Thyroid gland (tissue), 4 donors: ENCODE data around the gene SP4. TPM values are rescaled to one million over a fixed set of nuclear protein-coding genes. Genes with fewer than 3 reads are reported as not detected.
A peak's percentile ranks its signal among the peaks of the same experiment; 100 is the strongest.

Source experiments
- DNase-seq, 2 donors: peaks; one replicate each; pipeline ENCODE4 v3.0.0-alpha.2; 2019
- H3K27ac ChIP-seq, 3 donors: fragments of 200-600 bp; sonication (generic); 1 replicate in 2 of 3; 2 replicates in 1 of 3; pipeline ENCODE4 v1.5.1; 2016 to 2019; ENCODE audit warnings: mild to moderate bottlenecking in 1 of 3, moderate library complexity in 1 of 3
- H3K27me3 ChIP-seq: fragments of 200-600 bp; sonication (generic); one replicate; pipeline ENCODE4 v1.5.1; 2019
- H3K36me3 ChIP-seq, 2 donors: fragments of 200-600 bp; sonication (generic); one replicate each; pipeline ENCODE4 v1.5.1; 2016 to 2019
- H3K4me1 ChIP-seq, 2 donors: fragments of 200-600 bp; sonication (generic); one replicate each; pipeline ENCODE4 v1.5.1; 2017 to 2019
- H3K4me3 ChIP-seq, 3 donors: fragments of 200-600 bp; sonication (generic); replicated peaks in 1 of 3; 1 replicate in 2 of 3; 2 replicates in 1 of 3; pipeline ENCODE4 v1.5.1; 2016; ENCODE audit warnings: mild to moderate bottlenecking in 1 of 3
- H3K9me3 ChIP-seq: fragments of 200-600 bp; sonication (generic); one replicate; pipeline ENCODE4 v1.5.1; 2017
- POLR2A ChIP-seq, 2 donors: fragments of 450-650 bp; IDR thresholded peaks; one replicate each; pipeline ENCODE4 v1.6.1; 2017; ENCODE audit warnings: antibody characterized with exemption in 2 of 2, mild to moderate bottlenecking in 2 of 2, moderate library complexity in 1 of 2
- WGBS, 2 donors: methylation state at CpG; one replicate each; pipeline ENCODE4 v1.1.5; 2017; 5-methylcytosine and 5-hydroxymethylcytosine counted together
- intact Hi-C: fragments of 100-400 bp; cut with DNase I; formaldehyde crosslinking; loops from one replicate; pipeline ENCODE4 v1.15.1; 2023
- total RNA-seq, 4 donors: library from RNA; depleted of rRNA; stranded (reverse); fragments of >200 nt; gene quantifications; one replicate each; pipeline ENCODE4 v1.2.3, GENCODE V29; 2016
- TF ChIP-seq, protein P1 (sequence below), 6 experiments: fragments of 200-600 bp in 3 of 6; fragments of 450-650 bp in 3 of 6; sonication (generic) in 3 of 6; IDR thresholded peaks; one replicate each; pipeline ENCODE4 v1.5.1; 2016 to 2019; ENCODE audit warnings: antibody characterized with exemption in 6 of 6, mild to moderate bottlenecking in 2 of 6, inconsistent platforms in 1 of 6, moderate library complexity in 1 of 6

Gene SP4
- total RNA-seq, 4 donors from 2014 or later, result 16.9 to 33.8 (median 23.9) TPM

DNA sequence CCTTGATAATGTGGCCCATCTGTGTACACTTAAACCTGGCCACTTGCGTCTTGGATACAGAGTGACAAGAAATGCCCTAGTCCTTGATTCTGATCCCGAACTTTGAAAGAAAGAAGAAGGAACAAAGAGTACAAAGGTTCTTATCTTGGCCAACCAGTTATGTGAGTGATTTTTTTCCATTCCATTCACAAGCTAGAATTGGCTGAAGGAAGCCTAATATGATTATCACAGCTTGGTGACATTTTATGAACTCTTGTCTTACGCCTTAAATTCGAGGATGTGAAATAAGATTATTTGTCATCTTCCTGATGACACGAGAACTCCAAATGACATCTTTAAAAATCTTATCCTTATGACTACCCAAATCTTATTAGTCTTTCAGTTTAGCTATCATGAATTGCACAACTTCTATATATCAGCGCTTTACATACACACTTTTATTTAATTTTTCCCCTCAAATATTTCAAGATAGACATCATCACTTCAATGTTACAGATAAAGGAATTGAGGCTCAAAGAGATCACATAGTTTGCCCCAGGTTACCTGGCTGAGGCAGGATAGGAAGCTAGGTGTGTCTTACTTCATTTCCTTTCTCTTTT lies 13.0 kb upstream of the SP4 start:
- no peak for DNase-seq
- Histone ChIP-seq H3K9me3 (no peaks in the 10 kb centered on the region), H3K4me1 (peaks cover 0 to 11% of the 10 kb centered on the region in 2 donors), H3K4me3 (no peak overlapping the region), H3K27me3 (no peaks in the 10 kb centered on the region), H3K36me3 (no peaks in the 10 kb centered on the region), H3K27ac (no peak overlapping the region)
- intact Hi-C loops, result no loop called here
- 95% methylated on average over 6 of the region's 6 CpGs for WGBS, 2 donors
- TF ChIP-seq, protein P1, sequence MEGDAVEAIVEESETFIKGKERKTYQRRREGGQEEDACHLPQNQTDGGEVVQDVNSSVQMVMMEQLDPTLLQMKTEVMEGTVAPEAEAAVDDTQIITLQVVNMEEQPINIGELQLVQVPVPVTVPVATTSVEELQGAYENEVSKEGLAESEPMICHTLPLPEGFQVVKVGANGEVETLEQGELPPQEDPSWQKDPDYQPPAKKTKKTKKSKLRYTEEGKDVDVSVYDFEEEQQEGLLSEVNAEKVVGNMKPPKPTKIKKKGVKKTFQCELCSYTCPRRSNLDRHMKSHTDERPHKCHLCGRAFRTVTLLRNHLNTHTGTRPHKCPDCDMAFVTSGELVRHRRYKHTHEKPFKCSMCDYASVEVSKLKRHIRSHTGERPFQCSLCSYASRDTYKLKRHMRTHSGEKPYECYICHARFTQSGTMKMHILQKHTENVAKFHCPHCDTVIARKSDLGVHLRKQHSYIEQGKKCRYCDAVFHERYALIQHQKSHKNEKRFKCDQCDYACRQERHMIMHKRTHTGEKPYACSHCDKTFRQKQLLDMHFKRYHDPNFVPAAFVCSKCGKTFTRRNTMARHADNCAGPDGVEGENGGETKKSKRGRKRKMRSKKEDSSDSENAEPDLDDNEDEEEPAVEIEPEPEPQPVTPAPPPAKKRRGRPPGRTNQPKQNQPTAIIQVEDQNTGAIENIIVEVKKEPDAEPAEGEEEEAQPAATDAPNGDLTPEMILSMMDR (IDR thresholded peaks at IDR 0.05), result no peak
- TF ChIP-seq POLR2A (IDR thresholded peaks at IDR 0.05), result no peak

DNA sequence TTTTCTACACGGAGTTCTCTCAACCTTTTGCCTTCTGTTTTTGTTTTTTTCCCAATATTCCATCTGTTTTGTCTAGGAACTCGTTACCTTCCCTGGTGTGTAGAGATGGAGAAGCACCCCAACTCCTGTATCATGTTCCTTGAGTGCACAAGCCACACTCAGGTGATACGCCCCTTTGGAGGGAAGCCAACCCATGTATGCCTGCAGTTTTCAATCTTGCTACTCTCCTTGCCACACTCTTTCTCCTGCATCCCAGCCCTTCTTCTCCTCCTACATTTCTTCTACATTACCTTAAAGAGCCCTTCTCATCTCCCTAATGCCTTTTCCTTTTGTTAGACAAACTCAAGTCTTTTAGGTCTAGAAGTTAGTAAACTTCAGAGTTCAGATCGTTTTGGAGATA lies 10.2 kb upstream of the SP4 start:
- WGBS, 2 donors, result 69 to 71% methylated on average over 4 of the region's 4 CpGs
- Histone ChIP-seq H3K27ac (no peak overlapping the region), H3K36me3 (no peaks in the 10 kb centered on the region), H3K4me1 (peaks cover 0 to 5% of the 10 kb centered on the region in 2 donors), H3K4me3 (no peak overlapping the region), H3K27me3 (no peaks in the 10 kb centered on the region), H3K9me3 (no peaks in the 10 kb centered on the region)
- no peak for DNase-seq
- intact Hi-C loops, result no loop called here
- TF ChIP-seq POLR2A (IDR thresholded peaks at IDR 0.05), result no peak
- TF ChIP-seq, protein P1 (IDR thresholded peaks at IDR 0.05), result no peak

DNA sequence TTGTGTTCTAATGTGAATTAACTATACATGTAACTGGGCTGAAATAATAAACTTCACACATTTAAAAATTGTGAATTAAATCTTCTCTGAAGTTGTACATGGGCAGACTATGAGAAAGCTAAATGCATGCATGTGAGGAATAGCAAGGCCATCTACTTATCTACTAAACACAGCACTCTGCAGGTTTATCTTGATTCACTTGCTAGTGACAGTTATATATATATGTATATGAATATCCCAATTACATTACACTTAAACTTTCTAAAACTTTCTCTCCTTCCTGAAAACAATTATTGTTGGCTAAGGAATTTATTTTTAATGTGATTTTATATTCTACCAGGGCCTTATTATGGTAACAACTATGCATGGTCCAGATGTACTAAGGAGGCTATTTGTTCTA lies 5.1 kb upstream of the SP4 start:
- Histone ChIP-seq H3K27ac (no peak overlapping the region), H3K27me3 (no peaks in the 10 kb centered on the region), H3K4me3 (no peak overlapping the region), H3K4me1 (peaks cover 0 to 6% of the 10 kb centered on the region in 2 donors), H3K36me3 (no peaks in the 10 kb centered on the region), H3K9me3 (no peaks in the 10 kb centered on the region)
- no peak for DNase-seq
- no peak for TF ChIP-seq POLR2A (IDR thresholded peaks at IDR 0.05)
- TF ChIP-seq, protein P1 (IDR thresholded peaks at IDR 0.05), result no peak
- intact Hi-C loops, result no loop called here

DNA sequence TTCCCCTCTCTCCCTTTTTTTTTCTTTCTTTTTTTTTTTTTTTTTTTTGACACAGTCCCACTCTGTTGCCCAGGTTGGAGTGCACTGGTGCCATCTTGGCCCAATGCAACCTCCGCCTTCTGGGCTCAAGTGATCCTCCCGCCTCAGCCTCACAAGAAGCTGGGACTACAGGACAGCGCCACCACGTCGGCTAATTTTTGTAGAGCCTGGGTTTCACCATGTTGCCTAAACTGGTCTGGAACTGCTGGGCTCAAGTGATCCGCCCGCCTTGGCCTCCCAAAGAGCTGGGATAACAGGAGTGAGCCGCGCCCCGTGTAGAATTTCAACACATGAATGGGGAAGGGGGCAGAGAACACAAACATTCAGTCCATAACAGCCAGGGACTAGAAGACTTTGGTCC lies 2.6 kb upstream of the SP4 start:
- Histone ChIP-seq H3K4me3 (no peak overlapping the region), H3K9me3 (no peaks in the 10 kb centered on the region), H3K27me3 (no peaks in the 10 kb centered on the region), H3K27ac (no peak overlapping the region), H3K4me1 (peaks cover 3 to 15% of the 10 kb centered on the region in 2 donors), H3K36me3 (no peaks in the 10 kb centered on the region)
- no peak for TF ChIP-seq POLR2A (IDR thresholded peaks at IDR 0.05)
- TF ChIP-seq, protein P1 (IDR thresholded peaks at IDR 0.05), result no peak
- intact Hi-C loops, result no loop called here
- no peak for DNase-seq
- 96 to 99% methylated on average over 10 of the region's 10 CpGs for WGBS, 2 donors

DNA sequence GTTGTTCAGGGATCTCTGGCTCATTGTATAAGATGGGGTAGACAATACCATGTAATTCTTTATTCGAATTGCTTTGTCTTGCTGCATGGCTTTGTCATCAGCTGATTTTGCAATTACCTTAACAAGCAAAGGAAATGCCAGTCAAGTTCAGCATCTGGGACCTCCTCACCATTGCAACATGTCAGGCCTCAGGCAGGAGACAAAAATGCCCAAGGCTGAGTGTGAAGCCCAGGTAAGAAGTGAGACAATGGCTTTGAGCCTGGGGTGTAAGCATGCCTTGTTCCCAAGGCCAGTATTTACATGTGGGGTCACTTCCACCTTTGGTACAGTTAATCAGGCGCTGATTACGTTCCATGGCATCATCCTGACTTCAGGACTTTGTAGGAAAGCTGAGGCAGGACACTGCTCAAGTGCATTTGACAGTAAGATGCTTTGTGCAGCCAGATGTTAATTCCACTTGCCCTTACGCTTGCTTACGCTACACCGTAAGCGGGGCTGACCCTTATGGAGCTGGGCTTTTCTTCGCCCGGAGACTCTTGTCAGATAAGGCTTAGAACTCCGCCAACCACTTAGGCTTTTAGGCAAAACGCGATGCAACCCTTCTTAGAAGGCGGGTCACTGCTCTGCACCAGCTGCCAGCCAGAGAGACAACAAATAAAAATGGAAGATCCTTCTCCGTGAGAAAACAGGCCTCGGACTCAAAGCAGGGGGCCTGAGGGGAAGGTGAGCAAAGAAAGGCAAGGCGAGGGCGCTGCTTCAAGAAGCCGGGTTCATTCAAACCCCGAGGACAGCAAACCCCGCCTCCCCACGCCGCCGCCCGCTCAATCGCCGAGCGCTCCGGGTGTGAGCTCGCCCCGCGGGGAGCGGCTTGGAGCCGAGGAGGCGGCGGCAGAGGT lies 1.3 kb upstream of the SP4 start:
- H3K36me3 ChIP-seq, result no peaks in the 10 kb centered on the region
- intact Hi-C loops, result no loop called here
- H3K4me3 ChIP-seq, result peak overlapping the region in 2 of 3 donors; percentile 3 to 28
- H3K27me3 ChIP-seq, result no peaks in the 10 kb centered on the region
- TF ChIP-seq, protein P1 (IDR thresholded peaks at IDR 0.05), result no peak
- no peak for TF ChIP-seq POLR2A (IDR thresholded peaks at IDR 0.05)
- no peaks in the 10 kb centered on the region for H3K9me3 ChIP-seq
- no peak for DNase-seq
- H3K27ac ChIP-seq, result no peak overlapping the region
- H3K4me1 ChIP-seq, result peaks cover 13 to 21% of the 10 kb centered on the region in 2 donors
- 7% methylated on average over 25 to 35 of the region's 35 CpGs for WGBS, 2 donors
